BLaER1 treated with 17β-estradiol and CSF1 and Interleukin-3, amounts not matched to agents 10 nM and 100 nM (cell line): ENCODE measurements around the gene SUCLG2.

Experiments
- H3K27ac ChIP-seq, 11 experiments: shearing (Covaris generic); formaldehyde crosslinking; 2 replicates each; pipeline ENCODE4 v1.8.1; 2022
- H3K27me3 ChIP-seq, 11 experiments: shearing (Covaris generic); formaldehyde crosslinking; 2 replicates each; pipeline ENCODE4 v1.8.1; 2022
- H3K36me3 ChIP-seq, 11 experiments: shearing (Covaris generic); formaldehyde crosslinking; 2 replicates each; pipeline ENCODE4 v1.8.1; 2022
- H3K4me1 ChIP-seq, 10 experiments: shearing (Covaris generic); formaldehyde crosslinking; 2 replicates each; pipeline ENCODE4 v1.8.1; 2022
- H3K4me2 ChIP-seq, 11 experiments: shearing (Covaris generic); formaldehyde crosslinking; 2 replicates each; pipeline ENCODE4 v1.8.1; 2022
- H3K4me3 ChIP-seq, 10 experiments: shearing (Covaris generic); formaldehyde crosslinking; 2 replicates each; pipeline ENCODE4 v1.8.1; 2022
- H3K9ac ChIP-seq, 11 experiments: shearing (Covaris generic); formaldehyde crosslinking; 2 replicates each; pipeline ENCODE4 v1.8.1; 2022
- H3K9me3 ChIP-seq, 11 experiments: shearing (Covaris generic); formaldehyde crosslinking; replicated peaks in 1 of 11; 2 replicates each; pipeline ENCODE4 v1.8.1; 2022
- H4K20me1 ChIP-seq, 11 experiments: shearing (Covaris generic); formaldehyde crosslinking; 2 replicates each; pipeline ENCODE4 v1.8.1; 2022
- Cebpa-rat ChIP-seq, 11 experiments: shearing (Covaris generic); IDR thresholded peaks; 2 replicates each; pipeline ENCODE4 v1.8.1; 2022

SUCLG2 gene

DNA sequence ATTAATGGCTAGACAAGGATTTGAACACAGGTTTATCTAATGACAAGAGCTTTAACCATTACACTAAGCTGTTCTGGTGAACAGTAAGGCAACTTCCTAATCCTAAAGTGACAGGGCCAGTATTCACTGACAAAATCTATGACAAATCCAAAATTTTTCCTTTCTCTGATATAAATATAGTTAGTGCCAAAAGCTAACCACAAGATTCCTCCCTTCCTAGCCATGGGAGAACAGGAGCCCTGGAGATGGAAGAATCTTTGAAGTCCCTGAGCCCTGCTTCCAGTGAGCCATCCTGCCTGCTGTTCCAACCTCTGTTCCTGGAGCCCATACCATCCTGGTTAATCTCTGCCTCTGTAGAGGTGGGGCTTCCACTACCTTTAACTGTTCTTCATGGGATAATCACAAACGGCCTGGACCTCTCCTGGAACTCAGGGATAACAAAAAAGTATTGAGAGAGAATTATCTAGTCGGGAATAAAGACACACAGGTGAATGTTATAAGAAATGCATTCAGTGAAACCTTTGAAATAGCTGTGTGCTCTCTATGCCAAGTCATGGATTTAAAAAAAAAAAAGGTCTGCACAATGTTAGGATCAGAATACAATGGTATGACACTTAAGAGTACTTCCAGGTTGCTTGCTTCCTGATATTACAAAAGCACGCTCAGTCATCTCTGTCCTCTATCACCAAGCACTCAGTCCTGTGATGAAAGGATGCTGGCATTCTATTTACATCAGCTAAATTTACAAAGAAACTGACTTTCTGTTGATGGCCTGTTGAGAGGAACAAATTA is 235.8 kb downstream of the SUCLG2 start:
- Histone ChIP-seq H4K20me1 (no peaks in the 10 kb centered on the region), H3K4me1 (no peaks in the 10 kb centered on the region), H3K9ac (no peak overlapping the region), H3K36me3 (peaks cover 0 to 22% (median 0%) of the 10 kb centered on the region in 11 experiments; a peak in 6 of 22 replicates), H3K27ac (no peak overlapping the region), H3K4me3 (no peak overlapping the region), H3K27me3 (no peaks in the 10 kb centered on the region), H3K4me2 (no peak overlapping the region), H3K9me3 (peaks cover 5 to 18% (median 11%) of the 10 kb centered on the region in 11 experiments; a peak in 19 of 22 replicates)
- TF ChIP-seq Cebpa-rat (IDR thresholded peaks at IDR 0.05), result no peak

DNA sequence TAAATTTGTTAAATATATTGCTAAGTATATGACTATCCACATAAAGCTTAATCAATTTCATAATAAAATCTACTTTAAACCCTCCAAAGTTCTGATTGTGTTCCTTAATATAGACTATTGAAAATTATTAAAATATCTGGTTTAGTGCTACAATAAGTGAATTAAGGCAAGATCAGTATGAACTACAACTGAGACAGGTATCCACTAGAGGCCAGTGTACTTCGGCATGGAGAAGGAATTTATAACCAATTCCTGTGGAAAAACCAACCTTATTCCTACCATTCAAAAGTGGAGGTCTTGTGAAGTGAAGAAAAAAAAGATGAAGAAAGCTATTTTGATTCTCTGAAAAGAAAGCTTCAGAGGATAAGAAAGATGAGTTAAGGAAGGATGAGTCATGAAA is 237.7 kb downstream of the SUCLG2 start:
- H3K4me2 ChIP-seq, result no peak overlapping the region
- H3K27ac ChIP-seq, result no peak overlapping the region
- H3K36me3 ChIP-seq, result peaks cover 0 to 22% (median 0%) of the 10 kb centered on the region in 11 experiments; a peak in 5 of 22 replicates
- no peak for TF ChIP-seq Cebpa-rat (IDR thresholded peaks at IDR 0.05)
- H3K4me3 ChIP-seq, result no peak overlapping the region
- no peaks in the 10 kb centered on the region for H3K27me3 ChIP-seq
- H4K20me1 ChIP-seq, result no peaks in the 10 kb centered on the region
- H3K9me3 ChIP-seq, result peaks cover 5 to 18% (median 11%) of the 10 kb centered on the region in 11 experiments; a peak in 19 of 22 replicates
- no peak overlapping the region for H3K9ac ChIP-seq
- no peaks in the 10 kb centered on the region for H3K4me1 ChIP-seq

DNA sequence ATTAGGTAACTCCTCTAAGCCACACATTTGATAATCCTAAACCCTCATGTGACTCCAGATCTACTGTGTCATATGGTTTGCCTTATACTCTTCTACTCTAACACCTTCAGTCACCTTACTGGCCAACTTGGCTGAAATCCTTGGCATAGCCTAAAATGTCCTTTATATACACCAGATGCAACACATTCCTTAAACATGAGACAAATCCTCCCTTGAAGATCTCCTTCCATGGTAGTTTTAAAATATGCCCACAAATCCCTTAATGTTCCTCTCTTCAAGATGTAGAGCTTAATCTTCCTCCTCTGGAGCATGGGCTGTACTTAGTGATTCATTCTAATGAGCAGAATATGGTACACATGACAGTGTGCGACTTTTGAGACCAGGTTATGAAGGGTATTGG is 238.9 kb downstream of the SUCLG2 start:
- no peak overlapping the region for H3K4me2 ChIP-seq

DNA sequence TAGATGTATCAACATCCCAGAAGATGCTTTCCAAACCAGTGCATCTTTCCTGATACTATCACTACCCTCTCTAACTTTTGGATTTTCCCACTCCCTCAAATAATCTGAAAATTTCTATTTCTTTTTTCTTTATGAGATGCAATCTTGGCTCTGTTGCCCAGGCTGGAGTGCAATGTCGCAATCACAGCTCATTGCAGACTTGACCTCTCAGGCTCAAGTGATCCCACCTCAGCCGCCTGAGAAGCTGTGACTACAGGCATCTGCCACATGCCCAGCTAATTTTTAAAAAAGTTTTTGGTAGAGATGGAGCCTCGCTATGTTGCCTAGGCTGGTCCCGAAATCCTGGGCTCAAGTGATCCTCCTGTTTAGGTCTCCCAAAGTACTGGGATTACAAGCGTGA is 239.7 kb downstream of the SUCLG2 start:
- TF ChIP-seq Cebpa-rat (IDR thresholded peaks at IDR 0.05), result peak in 4 of 11 experiments; percentile 10 to 60 (median 40); a peak in 2 of 22 replicates
- no peak overlapping the region for H3K9ac ChIP-seq
- H3K9me3 ChIP-seq, result peaks cover under 1 to 5% (median 3%) of the 10 kb centered on the region in 11 experiments; a peak in 17 of 22 replicates
- H3K36me3 ChIP-seq, result peaks cover 0 to 11% (median 0%) of the 10 kb centered on the region in 11 experiments; a peak in 4 of 22 replicates
- H3K27me3 ChIP-seq, result no peaks in the 10 kb centered on the region
- H3K4me1 ChIP-seq, result no peaks in the 10 kb centered on the region
- no peak overlapping the region for H3K27ac ChIP-seq
- H3K4me3 ChIP-seq, result no peak overlapping the region
- H4K20me1 ChIP-seq, result no peaks in the 10 kb centered on the region
- H3K4me2 ChIP-seq, result no peak overlapping the region

More for the DNA sequence above, 238.9 kb downstream of the SUCLG2 start:
- no peak for TF ChIP-seq Cebpa-rat (IDR thresholded peaks at IDR 0.05)
- no peaks in the 10 kb centered on the region for H3K4me1 ChIP-seq
- no peaks in the 10 kb centered on the region for H4K20me1 ChIP-seq
- H3K4me3 ChIP-seq, result no peak overlapping the region
- H3K36me3 ChIP-seq, result peaks cover 0 to 14% (median 0%) of the 10 kb centered on the region in 11 experiments; a peak in 4 of 22 replicates
- peaks cover 5 to 13% (median 11%) of the 10 kb centered on the region in 11 experiments; a peak in 19 of 22 replicates for H3K9me3 ChIP-seq
- H3K9ac ChIP-seq, result no peak overlapping the region
- H3K27ac ChIP-seq, result no peak overlapping the region
- no peaks in the 10 kb centered on the region for H3K27me3 ChIP-seq

DNA sequence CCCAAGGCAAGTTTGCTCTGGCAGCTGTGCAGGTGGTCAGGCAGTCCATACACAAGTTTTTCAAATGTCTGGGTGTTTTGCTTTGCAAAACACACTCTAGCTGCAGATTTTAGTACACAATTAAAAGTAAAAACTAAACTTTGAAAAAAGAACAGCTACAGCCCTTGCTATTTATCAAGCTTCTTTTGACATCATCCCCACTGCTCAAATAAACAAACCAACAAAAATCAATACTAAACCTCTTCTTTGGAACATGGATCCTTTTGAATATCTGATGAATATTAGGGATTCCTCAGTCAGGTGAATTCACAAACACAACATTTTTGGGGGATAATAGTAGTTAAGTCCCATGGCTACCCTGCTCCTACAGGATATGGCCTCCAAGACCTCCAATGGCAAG is 249.2 kb downstream of the SUCLG2 start:
- Histone ChIP-seq H3K4me1 (no peaks in the 10 kb centered on the region), H3K4me2 (no peak overlapping the region), H3K27ac (no peak overlapping the region), H3K27me3 (no peaks in the 10 kb centered on the region), H3K9ac (no peak overlapping the region), H3K9me3 (no peaks in the 10 kb centered on the region), H3K36me3 (peaks cover 0 to 47% (median 0%) of the 10 kb centered on the region in 11 experiments; a peak in 4 of 22 replicates), H3K4me3 (no peak overlapping the region), H4K20me1 (no peaks in the 10 kb centered on the region)
- TF ChIP-seq Cebpa-rat (IDR thresholded peaks at IDR 0.05), result no peak

DNA sequence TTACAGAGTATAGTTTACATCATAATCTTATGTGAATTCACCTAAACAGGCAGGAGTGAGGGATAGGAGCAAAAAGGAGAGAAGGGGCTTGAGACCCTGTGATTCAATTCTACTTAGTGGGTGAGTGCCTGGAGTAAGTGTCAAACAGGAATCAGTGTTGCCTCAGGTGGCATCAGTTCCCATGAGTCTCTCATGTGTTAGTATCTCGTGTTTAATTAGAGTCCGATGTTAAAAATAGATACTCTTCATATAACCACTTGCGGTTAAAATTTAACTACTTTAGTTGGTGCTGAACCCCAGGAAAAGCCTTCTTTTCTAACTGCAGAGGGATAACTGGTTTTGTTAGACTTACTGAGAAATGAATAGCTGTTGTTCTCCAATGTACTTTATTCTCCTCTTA is 251.5 kb downstream of the SUCLG2 start:
- no peak overlapping the region for H3K9ac ChIP-seq
- H3K9me3 ChIP-seq, result peaks cover 0 to 4% (median 0%) of the 10 kb centered on the region in 11 experiments; a peak in 1 of 22 replicates
- H3K4me2 ChIP-seq, result no peak overlapping the region
- H3K27me3 ChIP-seq, result no peaks in the 10 kb centered on the region
- no peak overlapping the region for H3K27ac ChIP-seq
- no peaks in the 10 kb centered on the region for H4K20me1 ChIP-seq
- no peak overlapping the region for H3K4me3 ChIP-seq
- H3K36me3 ChIP-seq, result peaks cover 0 to 44% (median 0%) of the 10 kb centered on the region in 11 experiments; a peak in 5 of 22 replicates
- H3K4me1 ChIP-seq, result no peaks in the 10 kb centered on the region
- no peak for TF ChIP-seq Cebpa-rat (IDR thresholded peaks at IDR 0.05)

DNA sequence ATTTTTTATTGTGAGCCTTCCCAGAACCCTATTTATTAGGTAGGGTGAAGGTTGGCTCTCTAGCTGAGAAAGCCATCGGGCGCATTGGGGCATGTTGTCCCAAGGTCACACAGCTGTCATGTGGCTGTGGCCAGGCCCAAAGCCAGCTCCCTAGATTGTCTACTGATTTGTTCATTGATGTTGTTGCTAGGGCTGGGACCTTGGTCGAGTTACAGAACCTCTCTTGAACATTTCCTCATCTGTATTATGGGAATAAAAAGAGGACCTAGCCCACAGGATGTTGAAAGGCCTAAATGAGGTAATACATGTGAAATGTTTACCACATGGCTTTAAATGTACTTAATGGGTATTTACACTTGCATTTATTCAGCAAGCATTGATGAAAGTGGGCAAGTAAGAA is 252.5 kb downstream of the SUCLG2 start:
- Histone ChIP-seq H3K9ac (no peak overlapping the region), H3K4me3 (no peak overlapping the region), H3K4me2 (no peak overlapping the region), H3K27me3 (no peaks in the 10 kb centered on the region), H4K20me1 (no peaks in the 10 kb centered on the region), H3K27ac (no peak overlapping the region), H3K4me1 (no peaks in the 10 kb centered on the region), H3K9me3 (peaks cover 0 to 7% (median 4%) of the 10 kb centered on the region in 11 experiments; a peak in 4 of 22 replicates), H3K36me3 (peaks cover 0 to 34% (median 0%) of the 10 kb centered on the region in 11 experiments; a peak in 5 of 22 replicates)
- no peak for TF ChIP-seq Cebpa-rat (IDR thresholded peaks at IDR 0.05)

DNA sequence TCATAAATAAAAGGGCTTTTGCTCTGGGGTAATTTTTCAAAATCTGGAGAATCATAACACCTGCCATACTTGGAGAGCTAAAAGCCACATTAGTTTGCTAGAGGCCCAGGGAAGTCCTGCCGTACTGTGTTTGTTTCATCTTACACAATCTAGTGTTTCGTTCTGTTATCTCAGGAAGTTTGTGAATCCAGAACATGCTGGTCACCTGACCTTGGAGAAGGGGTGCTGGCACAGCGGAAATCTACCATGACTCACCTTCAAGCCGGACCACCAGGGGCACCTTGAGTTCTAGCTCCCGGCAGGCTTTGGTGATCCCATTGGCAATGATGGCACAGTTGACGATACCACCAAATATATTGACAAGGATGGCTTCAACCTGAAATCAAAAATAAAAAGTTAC is 253.9 kb downstream of the SUCLG2 start:
- Histone ChIP-seq H3K4me1 (no peaks in the 10 kb centered on the region), H4K20me1 (no peaks in the 10 kb centered on the region), H3K27me3 (no peaks in the 10 kb centered on the region), H3K4me3 (no peak overlapping the region), H3K9me3 (peaks cover 0 to 7% (median 4%) of the 10 kb centered on the region in 11 experiments; a peak in 4 of 22 replicates), H3K9ac (no peak overlapping the region), H3K36me3 (peaks cover 0 to 25% (median 0%) of the 10 kb centered on the region in 11 experiments; a peak in 5 of 22 replicates), H3K4me2 (no peak overlapping the region), H3K27ac (no peak overlapping the region)
- TF ChIP-seq Cebpa-rat (IDR thresholded peaks at IDR 0.05), result no peak

DNA sequence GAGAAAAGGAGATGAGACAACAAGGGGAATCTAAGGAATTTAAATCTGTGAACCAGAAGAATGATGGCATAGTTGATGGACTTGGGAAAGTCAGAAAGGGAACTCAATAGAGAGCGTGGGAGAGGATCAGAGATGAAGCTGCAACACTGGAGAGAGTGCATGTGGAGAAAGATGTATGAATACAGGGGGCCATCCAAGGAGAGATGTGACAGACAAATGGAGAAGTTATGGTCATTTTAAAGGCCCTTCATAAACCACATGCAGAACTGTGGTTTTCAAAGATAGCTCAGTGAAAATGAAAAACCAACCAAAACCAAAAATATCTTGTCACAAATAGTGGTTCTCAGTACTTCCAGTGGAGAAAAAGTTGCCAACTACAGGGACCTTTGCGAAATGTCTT is 265.2 kb downstream of the SUCLG2 start:
- H3K4me3 ChIP-seq, result no peak overlapping the region
- H3K27ac ChIP-seq, result no peak overlapping the region
- H3K9me3 ChIP-seq, result peaks cover 0 to 32% (median 13%) of the 10 kb centered on the region in 11 experiments; a peak in 15 of 22 replicates
- peaks cover 11 to 20% (median 17%) of the 10 kb centered on the region in 10 experiments for H3K4me1 ChIP-seq
- peaks cover 0 to 78% (median 0%) of the 10 kb centered on the region in 11 experiments; a peak in 7 of 22 replicates for H3K27me3 ChIP-seq
- peaks cover 0 to 42% (median 4%) of the 10 kb centered on the region in 11 experiments; a peak in 12 of 22 replicates for H3K36me3 ChIP-seq
- no peak overlapping the region for H3K9ac ChIP-seq
- H4K20me1 ChIP-seq, result peaks cover 0 to 26% (median 0%) of the 10 kb centered on the region in 11 experiments; a peak in 7 of 22 replicates
- TF ChIP-seq Cebpa-rat (IDR thresholded peaks at IDR 0.05), result no peak
- peak overlapping the region; percentile 14 to 71 (median 53); a peak in 18 of 22 replicates for H3K4me2 ChIP-seq
